Measurements from ENCODE around the gene MEIS2. TPM values are rescaled to one million over a fixed set of nuclear protein-coding genes. Genes with fewer than 3 reads are reported as not detected.

The MEIS2 gene
- total RNA-seq, 1 donor from 2014 or later = 35.6 TPM

- Histone ChIP-seq H3K79me2 (ENCODE audit: insufficient read depth, low read length) (peaks cover 73% of the 10 kb centered on the region), H3K4me1 (ENCODE audit: insufficient read depth, low read length) (peaks cover 33% of the 10 kb centered on the region), H3K9ac (ENCODE audit: low read length) (no peak overlapping the region), H4K20me1 (ENCODE audit: insufficient read depth, low read length) (peaks cover 24% of the 10 kb centered on the region), H3K27ac (ENCODE audit: low read depth, low read length) (no peak overlapping the region), H3K9me3 (ENCODE audit: insufficient read depth, low read depth, low read length) (no peaks in the 10 kb centered on the region), H3K4me2 (ENCODE audit: low read length) (no peak overlapping the region), H3K27me3 (ENCODE audit: insufficient read depth, low read length) (no peaks in the 10 kb centered on the region), H2AFZ (ENCODE audit: low read depth, low read length) (no peak overlapping the region), H3K36me3 (ENCODE audit: insufficient read depth, low read length) (peaks cover 28% of the 10 kb centered on the region), H3K4me3 (ENCODE audit: insufficient read depth, low read depth, low read length) (no peak overlapping the region)
- Mint-ChIP-seq H3K4me1 (ENCODE audit: low read depth, unreplicated experiment) (peaks cover 6% of the 10 kb centered on the region), H3K36me3 (ENCODE audit: low read depth, unreplicated experiment) (peaks cover 6% of the 10 kb centered on the region), H3K27ac (ENCODE audit: unreplicated experiment) (no peak overlapping the region), H3K4me3 (ENCODE audit: unreplicated experiment) (no peak overlapping the region), H3K9me3 (ENCODE audit: unreplicated experiment) (no peaks in the 10 kb centered on the region), H3K27me3 (ENCODE audit: low read depth, unreplicated experiment) (no peaks in the 10 kb centered on the region)
- DNase-seq (ENCODE audit: low read depth) (no peak), FAIRE-seq (no peak)
- no peak for TF ChIP-seq CTCF (IDR thresholded peaks at IDR 0.05; ENCODE audit: insufficient read depth, low read depth, low read length)
- no peak for TF ChIP-seq EZH2 (IDR thresholded peaks at IDR 0.05; ENCODE audit: insufficient read depth, low read length)
Observed at GRCh38 chr15:37078566-37078965, 21.8 kb downstream of the MEIS2 start.

GRCh38 chr15:37077623-37078351, 22.6 kb downstream of the MEIS2 start:
- Histone ChIP-seq H3K4me2 (ENCODE audit: low read length) (peak overlapping the region; percentile 9), H4K20me1 (ENCODE audit: insufficient read depth, low read length) (peaks cover 24% of the 10 kb centered on the region), H3K79me2 (ENCODE audit: insufficient read depth, low read length) (peaks cover 65% of the 10 kb centered on the region), H3K36me3 (ENCODE audit: insufficient read depth, low read length) (peaks cover 21% of the 10 kb centered on the region), H3K4me1 (ENCODE audit: insufficient read depth, low read length) (peaks cover 33% of the 10 kb centered on the region), H3K9me3 (ENCODE audit: insufficient read depth, low read depth, low read length) (no peaks in the 10 kb centered on the region), H3K27ac (ENCODE audit: low read depth, low read length) (no peak overlapping the region), H2AFZ (ENCODE audit: low read depth, low read length) (no peak overlapping the region), H3K27me3 (ENCODE audit: insufficient read depth, low read length) (no peaks in the 10 kb centered on the region), H3K4me3 (ENCODE audit: insufficient read depth, low read depth, low read length) (no peak overlapping the region), H3K9ac (ENCODE audit: low read length) (no peak overlapping the region)
- H3K9me3 Mint-ChIP-seq (ENCODE audit: unreplicated experiment) = no peaks in the 10 kb centered on the region
- peaks cover 6% of the 10 kb centered on the region for H3K4me1 Mint-ChIP-seq (ENCODE audit: low read depth, unreplicated experiment)
- TF ChIP-seq EZH2 (IDR thresholded peaks at IDR 0.05; ENCODE audit: insufficient read depth, low read length) = no peak
- no peak for TF ChIP-seq CTCF (IDR thresholded peaks at IDR 0.05; ENCODE audit: insufficient read depth, low read depth, low read length)
- H3K27me3 Mint-ChIP-seq (ENCODE audit: low read depth, unreplicated experiment) = no peaks in the 10 kb centered on the region
- no peak overlapping the region for H3K27ac Mint-ChIP-seq (ENCODE audit: unreplicated experiment)
- H3K4me3 Mint-ChIP-seq (ENCODE audit: unreplicated experiment) = no peak overlapping the region
- H3K36me3 Mint-ChIP-seq (ENCODE audit: low read depth, unreplicated experiment) = peaks cover 4% of the 10 kb centered on the region
- FAIRE-seq (peak; percentile 5), DNase-seq (ENCODE audit: low read depth) (no peak)

DNA sequence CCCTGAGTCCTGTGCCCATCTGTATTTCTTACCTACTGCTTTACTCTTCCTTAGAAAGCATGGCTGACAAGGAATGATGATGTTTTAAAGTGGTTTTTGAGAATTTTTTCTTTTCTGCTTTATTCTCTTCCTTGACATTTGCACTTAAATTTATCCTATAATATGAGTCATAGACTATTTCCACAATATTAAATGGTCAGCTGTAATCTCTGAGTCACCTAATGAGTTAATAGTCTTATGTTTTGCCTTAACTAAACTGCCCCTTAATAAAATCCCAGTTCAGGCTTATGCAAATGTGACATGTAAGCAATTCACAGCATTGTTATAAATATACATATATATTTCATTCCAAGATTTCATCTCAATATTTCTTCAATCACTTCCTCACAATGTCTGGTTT, 23.8 kb downstream of the MEIS2 start:
- H3K27ac ChIP-seq (ENCODE audit: low read depth, low read length) = no peak overlapping the region
- H3K36me3 ChIP-seq (ENCODE audit: insufficient read depth, low read length) = peaks cover 12% of the 10 kb centered on the region
- Mint-ChIP-seq H3K27ac (ENCODE audit: unreplicated experiment) (no peak overlapping the region), H3K27me3 (ENCODE audit: low read depth, unreplicated experiment) (no peaks in the 10 kb centered on the region), H3K9me3 (ENCODE audit: unreplicated experiment) (no peaks in the 10 kb centered on the region), H3K4me3 (ENCODE audit: unreplicated experiment) (no peak overlapping the region), H3K4me1 (ENCODE audit: low read depth, unreplicated experiment) (peaks cover 7% of the 10 kb centered on the region), H3K36me3 (ENCODE audit: low read depth, unreplicated experiment) (peaks cover 6% of the 10 kb centered on the region)
- no peak overlapping the region for H3K4me2 ChIP-seq (ENCODE audit: low read length)
- TF ChIP-seq CTCF (IDR thresholded peaks at IDR 0.05; ENCODE audit: insufficient read depth, low read depth, low read length) (no peak), EZH2 (IDR thresholded peaks at IDR 0.05; ENCODE audit: insufficient read depth, low read length) (no peak)
- peaks cover 26% of the 10 kb centered on the region for H3K4me1 ChIP-seq (ENCODE audit: insufficient read depth, low read length)
- no peak for FAIRE-seq
- H3K9ac ChIP-seq (ENCODE audit: low read length) = no peak overlapping the region
- H3K4me3 ChIP-seq (ENCODE audit: insufficient read depth, low read depth, low read length) = no peak overlapping the region
- H2AFZ ChIP-seq (ENCODE audit: low read depth, low read length) = no peak overlapping the region
- no peaks in the 10 kb centered on the region for H3K27me3 ChIP-seq (ENCODE audit: insufficient read depth, low read length)
- H4K20me1 ChIP-seq (ENCODE audit: insufficient read depth, low read length) = peaks cover 18% of the 10 kb centered on the region
- H3K79me2 ChIP-seq (ENCODE audit: insufficient read depth, low read length) = peaks cover 54% of the 10 kb centered on the region
- H3K9me3 ChIP-seq (ENCODE audit: insufficient read depth, low read depth, low read length) = no peaks in the 10 kb centered on the region
- DNase-seq (ENCODE audit: low read depth) = peak; percentile 68

Measured in astrocyte (in vitro differentiated cells and primary cell).